ENCODE results near the gene LTBP1. TPM values are rescaled to one million over a fixed set of nuclear protein-coding genes. Genes with fewer than 3 reads are reported as not detected.
"Not testable (repeated sequence)": the region's sequence is repeated elsewhere in the genome, so short reads cannot be mapped to it uniquely, and the experiment has no call there.

The LTBP1 gene
- total RNA-seq, 1 experiment from 2014 or later: 12.1 TPM

DNA sequence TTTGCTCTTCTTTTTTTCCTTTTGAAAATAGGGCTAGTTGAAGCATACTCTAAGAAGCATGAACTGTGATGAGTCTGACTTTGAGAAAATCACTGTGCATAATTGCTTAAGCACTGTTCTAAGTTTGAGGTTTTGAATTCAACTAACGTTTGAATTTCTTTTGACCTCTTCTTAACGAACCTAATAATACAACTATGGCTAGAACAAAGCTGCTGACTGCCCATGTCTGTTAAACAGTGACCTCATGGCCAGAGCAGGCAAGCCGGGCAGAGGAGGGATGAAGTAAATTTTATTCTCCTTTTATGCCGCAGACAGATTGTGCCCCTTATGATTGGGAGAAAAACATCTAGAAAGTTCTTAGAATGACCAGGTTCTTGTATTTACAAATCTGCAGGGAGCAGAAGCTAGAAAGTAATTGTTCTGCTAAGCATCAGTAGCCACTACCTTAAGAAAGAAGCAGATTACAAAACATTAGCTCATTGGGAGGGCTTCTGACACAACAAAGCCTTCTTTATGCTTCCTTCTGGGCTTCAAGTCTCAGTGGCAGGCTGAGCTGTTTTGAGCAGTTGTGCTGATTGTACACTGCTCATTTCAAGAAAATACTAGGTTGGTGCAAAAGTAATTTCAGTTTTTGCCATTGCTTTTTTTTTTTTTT is 431.9 kb downstream of the LTBP1 start:
- DNase-seq (ENCODE audit: low spot score): peak; percentile 24

- DNase-seq (ENCODE audit: low spot score): no peak
Observed at GRCh38 chr2:33380001-33380609, 433.4 kb downstream of the LTBP1 start.

GRCh38 chr2:33380719-33381118 is 434.0 kb downstream of the LTBP1 start:
- DNase-seq (ENCODE audit: low spot score): no peak

DNA sequence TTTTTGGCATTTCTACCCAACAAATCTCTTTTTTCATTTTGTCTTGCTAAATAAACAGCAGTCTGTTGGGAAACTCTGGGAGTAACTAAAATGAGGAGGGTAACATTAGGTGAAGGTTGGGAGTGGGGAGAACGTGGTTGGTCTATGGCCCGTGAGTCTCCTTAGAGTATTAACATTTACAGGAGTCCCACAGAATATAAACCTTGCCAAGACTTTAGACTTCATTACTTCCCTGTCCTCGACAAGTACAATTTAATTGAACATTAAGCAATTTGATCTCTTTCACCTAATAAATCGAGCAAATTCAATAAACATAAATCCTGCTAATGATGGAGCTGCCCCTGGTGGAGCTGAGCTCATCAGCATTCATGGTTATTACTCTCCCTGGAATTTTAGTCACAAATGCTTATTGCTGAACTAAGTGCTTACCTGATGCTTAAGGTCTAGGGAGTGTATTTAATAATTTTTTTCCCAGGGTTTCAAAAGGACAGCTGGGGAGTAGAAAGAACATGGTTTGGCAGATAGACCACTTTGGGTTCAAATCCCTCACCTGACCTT is 434.6 kb downstream of the LTBP1 start:
- DNase-seq (ENCODE audit: low spot score): no peak

DNA sequence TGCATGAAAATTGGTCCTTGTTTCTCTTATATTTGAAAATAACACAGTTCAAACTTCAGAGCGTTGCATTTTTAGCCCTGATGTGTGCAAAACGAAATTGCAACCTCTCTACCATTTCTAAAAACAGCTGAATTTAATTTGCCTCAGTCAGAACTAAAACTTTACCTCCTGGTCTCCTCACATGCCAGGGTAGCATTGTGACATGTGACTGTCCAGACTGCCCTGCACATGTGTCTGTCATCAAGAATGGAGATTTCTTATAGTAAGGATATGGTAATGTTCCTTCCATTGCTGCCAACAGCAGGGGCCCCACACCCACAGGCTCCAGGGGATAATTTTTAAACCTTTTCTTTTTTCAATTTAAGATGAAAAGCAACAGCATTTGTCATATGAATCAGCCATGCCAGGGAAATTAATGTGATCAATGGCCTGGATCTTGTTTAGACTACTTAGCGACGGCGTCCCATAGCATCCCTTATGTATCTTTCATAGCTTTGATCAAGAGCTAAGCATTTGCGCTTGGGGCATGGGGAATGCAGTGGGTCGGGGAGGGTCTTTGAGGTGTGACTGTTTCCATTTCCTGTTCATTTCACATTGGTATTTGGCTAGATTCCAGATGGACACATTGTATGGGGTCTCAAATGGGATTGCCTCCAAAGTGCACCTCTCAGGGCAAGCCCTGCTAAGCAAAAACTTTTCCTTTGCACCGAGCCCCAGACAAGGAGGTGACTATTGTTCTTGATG is 437.3 kb downstream of the LTBP1 start:
- DNase-seq (ENCODE audit: low spot score): no peak

DNA sequence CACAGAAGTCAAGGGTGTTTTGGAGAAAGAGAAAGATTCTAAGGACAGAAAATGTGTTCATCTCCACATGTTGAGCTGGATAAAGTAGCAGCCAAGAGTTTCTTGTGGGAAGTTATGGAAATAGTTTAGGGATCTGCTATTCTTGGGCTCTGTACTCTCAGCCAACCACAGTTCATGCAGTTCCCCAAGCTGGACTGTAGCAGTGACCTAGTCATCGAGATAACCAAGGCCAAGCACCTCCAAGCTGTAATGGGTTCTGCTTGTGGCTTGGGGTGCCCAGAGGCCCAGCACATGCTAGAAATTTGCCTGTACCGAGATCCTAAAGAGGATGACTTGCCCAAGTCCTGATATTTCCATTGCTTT is 437.8 kb downstream of the LTBP1 start:
- DNase-seq (ENCODE audit: low spot score): no peak

DNA sequence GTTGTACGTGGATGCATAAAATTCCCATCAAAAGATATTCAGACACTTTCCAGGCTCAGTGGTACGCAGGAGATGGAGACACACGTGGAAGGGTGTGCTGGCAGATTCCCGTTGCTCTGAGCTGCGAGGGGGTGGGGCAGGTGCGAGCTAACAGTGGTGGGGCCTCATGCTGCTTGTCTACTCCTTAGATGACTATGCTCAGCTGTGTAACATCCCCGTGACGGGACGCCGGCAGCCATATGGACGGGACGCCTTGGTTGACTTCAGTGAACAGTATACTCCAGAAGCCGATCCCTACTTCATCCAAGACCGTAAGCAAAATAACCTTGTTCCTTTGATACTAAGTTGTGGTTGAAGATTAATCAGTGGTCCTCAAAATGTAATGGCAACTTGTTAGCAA is 442.2 kb downstream of the LTBP1 start:
- DNase-seq (ENCODE audit: low spot score): no peak

- not testable (repeated sequence) for DNase-seq (ENCODE audit: low spot score)
Observed at GRCh38 chr2:33389695-33390094, 442.9 kb downstream of the LTBP1 start.

- no peak for DNase-seq (ENCODE audit: low spot score)
Observed at GRCh38 chr2:33391529-33392255, 444.9 kb downstream of the LTBP1 start.

GRCh38 chr2:33392366-33392765 is 445.6 kb downstream of the LTBP1 start:
- DNase-seq (ENCODE audit: low spot score): no peak

GRCh38 chr2:33395034-33395433 is 448.3 kb downstream of the LTBP1 start:
- no peak for DNase-seq (ENCODE audit: low spot score)

DNA sequence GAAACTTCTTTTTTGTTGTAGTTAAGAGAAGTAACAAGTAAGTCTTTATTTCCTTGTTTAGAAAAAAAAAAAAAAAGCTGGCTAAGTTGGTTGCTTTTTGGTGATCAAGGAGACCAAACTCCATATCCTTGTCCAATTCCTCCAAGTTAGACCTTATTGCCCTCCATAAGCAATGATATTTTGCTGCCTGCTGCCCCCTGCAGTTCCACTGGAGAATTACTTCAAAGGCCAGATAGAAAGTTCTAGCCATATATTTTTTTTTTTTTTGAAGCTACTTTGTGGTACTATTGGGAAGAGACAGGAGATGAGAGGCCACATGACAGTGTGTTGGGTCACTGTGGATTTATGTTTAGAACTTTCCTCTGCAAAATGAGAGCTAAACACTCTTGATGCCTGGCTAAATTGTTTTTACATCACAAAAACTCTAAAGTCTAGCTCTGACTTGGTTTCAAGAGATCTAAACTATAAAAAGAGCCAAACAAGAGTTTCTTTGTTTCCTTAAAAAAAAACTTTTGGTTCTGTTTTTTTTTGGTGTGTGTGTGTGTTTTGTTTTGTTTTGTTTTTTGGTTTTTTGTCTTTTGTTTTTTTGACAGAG is 449.0 kb downstream of the LTBP1 start:
- DNase-seq (ENCODE audit: low spot score): peak; percentile 61

GRCh38 chr2:33404321-33404720 is 457.6 kb downstream of the LTBP1 start:
- no peak for DNase-seq (ENCODE audit: low spot score)

GRCh38 chr2:33406622-33407021 is 459.9 kb downstream of the LTBP1 start:
- no peak for DNase-seq (ENCODE audit: low spot score)

DNA sequence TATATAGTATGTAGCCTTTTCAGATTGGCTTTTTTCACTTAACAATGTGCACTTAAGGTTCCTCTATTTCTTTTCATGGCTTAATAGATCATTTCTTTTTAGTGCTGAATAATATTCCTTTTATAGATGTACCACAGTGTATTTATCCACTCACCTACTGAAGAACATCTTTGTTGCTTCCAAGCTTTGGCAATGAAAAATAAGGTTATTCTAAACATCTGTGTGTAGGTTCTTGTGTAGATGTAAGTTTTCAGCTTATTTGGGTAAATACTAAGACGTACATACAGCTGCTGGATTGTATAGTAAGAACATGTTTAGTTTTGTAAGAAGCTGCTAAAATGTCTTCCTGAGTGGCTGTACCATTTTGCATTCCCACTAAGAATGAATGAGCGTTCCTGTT is 461.4 kb downstream of the LTBP1 start:
- DNase-seq (ENCODE audit: low spot score): no peak

DNA sequence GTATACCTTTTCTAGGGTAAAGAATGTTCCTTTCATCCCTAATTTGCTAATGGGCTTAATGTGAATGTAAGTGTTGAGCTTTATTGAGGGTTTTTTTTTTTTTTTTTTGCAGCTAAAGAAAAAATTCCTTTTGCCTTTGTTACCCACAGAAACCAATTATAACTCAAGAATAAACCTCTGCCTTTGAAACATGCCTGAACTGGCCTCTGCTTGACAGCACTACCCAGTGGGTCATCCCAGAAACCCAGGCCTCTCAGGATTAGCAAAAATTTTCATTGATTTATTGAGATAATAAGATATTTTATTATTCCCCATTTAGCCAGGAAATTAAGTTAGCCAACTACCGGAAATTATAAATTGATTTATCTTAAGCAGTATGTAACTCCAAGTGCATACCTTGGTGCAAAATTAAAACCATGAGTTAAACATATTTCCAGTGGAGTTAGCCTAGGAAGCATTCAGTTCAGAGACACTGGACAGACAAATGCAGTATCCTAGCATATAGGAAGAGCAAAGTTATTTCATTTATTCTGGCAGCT is 462.7 kb downstream of the LTBP1 start:
- no peak for DNase-seq (ENCODE audit: low spot score)

- peak; percentile 46 for DNase-seq (ENCODE audit: low spot score)
Observed at GRCh38 chr2:33411765-33412164, 465.0 kb downstream of the LTBP1 start.

DNA sequence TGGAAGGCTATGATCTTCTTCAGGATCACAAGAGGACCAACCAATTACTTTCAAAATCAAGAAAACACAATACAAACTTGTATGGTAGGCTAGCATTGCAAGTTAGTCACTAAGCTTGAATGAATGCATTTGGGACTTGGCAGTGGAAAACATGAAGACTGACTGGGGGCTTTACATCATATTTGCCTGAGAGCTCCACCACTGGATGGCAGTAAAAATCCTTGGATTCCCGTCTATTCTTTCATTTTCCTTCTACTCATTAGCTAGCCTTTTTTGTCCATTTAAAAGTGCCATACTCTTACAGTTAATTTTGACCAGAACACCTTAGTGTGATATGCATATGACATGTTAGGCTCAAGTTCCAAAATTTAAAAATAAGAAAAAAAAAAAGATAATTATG is 466.2 kb downstream of the LTBP1 start:
- peak; percentile 86 for DNase-seq (ENCODE audit: low spot score)

DNA sequence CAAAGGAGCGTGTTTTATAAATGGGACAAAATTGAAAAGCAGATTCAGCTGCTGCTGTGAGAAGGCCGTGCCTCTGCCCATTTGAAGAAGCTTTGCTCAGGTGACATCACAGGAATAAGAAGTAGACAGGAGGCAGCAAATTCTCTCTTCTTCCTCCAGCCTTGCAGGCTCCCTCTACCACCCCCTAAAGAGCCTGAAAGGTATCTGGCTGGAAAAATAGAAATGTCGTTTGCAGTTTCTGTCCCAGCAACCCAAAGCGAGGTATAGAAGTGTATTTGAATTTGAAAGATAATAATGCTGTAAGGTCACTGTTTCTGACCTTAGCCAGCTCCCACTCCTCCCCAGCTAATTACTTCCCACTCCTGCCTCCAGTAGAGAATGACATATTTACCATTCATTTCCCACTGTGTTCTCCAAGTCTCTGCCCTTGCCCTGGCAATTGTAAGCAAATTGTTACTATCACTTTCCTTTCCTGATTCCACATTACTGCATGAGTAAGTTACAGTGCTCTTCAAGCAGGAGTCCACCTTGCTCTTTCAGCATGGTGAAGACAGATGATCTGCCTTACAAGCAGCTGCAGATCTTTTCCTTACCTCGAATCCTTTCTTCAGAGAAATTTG is 472.9 kb downstream of the LTBP1 start:
- peak; percentile 47 for DNase-seq (ENCODE audit: low spot score)

DNA sequence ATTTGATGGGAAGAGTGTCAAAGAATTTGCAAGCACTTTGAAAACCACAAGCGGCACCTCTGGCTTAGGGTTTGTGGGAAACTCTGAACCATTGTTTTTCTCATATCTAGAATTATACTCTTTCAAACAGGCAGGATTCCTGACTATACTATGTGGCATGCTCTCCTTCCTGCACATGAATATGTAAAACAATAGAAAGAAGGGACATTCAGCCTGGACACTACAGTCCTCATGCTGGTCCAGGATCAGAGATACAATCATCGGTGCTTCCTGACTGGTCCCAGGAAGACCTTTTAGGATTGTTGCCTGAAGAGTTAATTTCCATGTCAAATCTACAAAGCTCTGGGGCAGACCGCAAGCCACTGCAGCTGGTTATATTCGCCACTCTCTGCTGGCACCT is 474.0 kb downstream of the LTBP1 start:
- DNase-seq (ENCODE audit: low spot score): peak; percentile 49

- DNase-seq (ENCODE audit: low spot score): peak; percentile 83
Observed at GRCh38 chr2:33421820-33422219, 475.1 kb downstream of the LTBP1 start.

Data from A172 (cell line).